AG20443 (cell line): ENCODE results near the gene OR14A2.
A peak's percentile ranks its signal among the peaks of the same experiment; 100 is the strongest.
"Not testable (repeated sequence)": the region's sequence is repeated elsewhere in the genome, so short reads cannot be mapped to it uniquely, and the experiment has no call there.

Source experiments
- DNase-seq: peaks from one replicate; pipeline ENCODE4 v3.0.0; 2012; ENCODE audit warnings: low spot score, mixed read lengths

OR14A2 gene

GRCh38 chr1:247748041-247748440 is at the start of gene OR14A2:
TSS of gene OR14A2 (minus strand) at chr1:247748141.
- no peak for DNase-seq

- DNase-seq = no peak
Measured at GRCh38 chr1:247797518-247797917, 49.6 kb upstream of the OR14A2 start.

- no peak for DNase-seq
Measured at GRCh38 chr1:247769603-247770002, 21.7 kb upstream of the OR14A2 start.

- no peak for DNase-seq
Measured at GRCh38 chr1:247760456-247760855, 12.5 kb upstream of the OR14A2 start, which contains the start of gene OR1C1. TSS of gene OR1C1 (minus strand) at chr1:247760556. CDS start at chr1:247758406, 2,150 bp downstream.

- not testable (repeated sequence) for DNase-seq
Measured at GRCh38 chr1:247754311-247754710, 6.4 kb upstream of the OR14A2 start.

- DNase-seq = no peak
Measured at GRCh38 chr1:247749870-247750269, 1.9 kb upstream of the OR14A2 start.

GRCh38 chr1:247747616-247748015 is 325 bp downstream of the OR14A2 start:
- DNase-seq = no peak

GRCh38 chr1:247746391-247746935 is 1.5 kb downstream of the OR14A2 start:
- DNase-seq = no peak

- DNase-seq = not testable (repeated sequence)
Measured at GRCh38 chr1:247742215-247742760, 5.7 kb downstream of the OR14A2 start.

GRCh38 chr1:247741756-247742155 is 6.2 kb downstream of the OR14A2 start:
- DNase-seq = no peak

GRCh38 chr1:247740721-247741120 is 7.2 kb downstream of the OR14A2 start:
- DNase-seq = no peak

GRCh38 chr1:247738315-247738714 is 9.6 kb downstream of the OR14A2 start, which contains the start of gene OR14K1:
TSS of gene OR14K1 (plus strand) at chr1:247738615. CDS start at chr1:247738615, 0 bp downstream.
- DNase-seq = no peak

- DNase-seq = no peak
Measured at GRCh38 chr1:247721222-247721621, 26.7 kb downstream of the OR14A2 start.

- DNase-seq = no peak
Measured at GRCh38 chr1:247716546-247716945, 31.4 kb downstream of the OR14A2 start, which contains the start of gene OR6F1. TSS of gene OR6F1 (minus strand) at chr1:247716646. CDS start at chr1:247712755, 3,891 bp downstream.

GRCh38 chr1:247713753-247714152 is 34.2 kb downstream of the OR14A2 start:
- DNase-seq = no peak

GRCh38 chr1:247710681-247711080 is 37.3 kb downstream of the OR14A2 start:
- not testable (repeated sequence) for DNase-seq

- no peak for DNase-seq
Measured at GRCh38 chr1:247701338-247701737, 46.6 kb downstream of the OR14A2 start.

GRCh38 chr1:247681288-247681897 is 66.5 kb downstream of the OR14A2 start:
- DNase-seq = peak; percentile 19

- DNase-seq = no peak
Measured at GRCh38 chr1:247680171-247680570, 67.8 kb downstream of the OR14A2 start.

GRCh38 chr1:247679639-247680038 is 68.3 kb downstream of the OR14A2 start, which contains the start of gene OR13G1:
TSS of gene OR13G1 (minus strand) at chr1:247679739. CDS start at chr1:247673041, 6,698 bp downstream.
- no peak for DNase-seq
